Measurements from ENCODE around the gene PTPRN2. TPM values are rescaled to one million over a fixed set of nuclear protein-coding genes. Genes with fewer than 3 reads are reported as not detected.

Gene PTPRN2
- total and polyA plus RNA-seq, 9 of the 15 experiments (the other 6 are each of a cell fraction or from before 2014, with no cell fraction given): not detected

- WGBS (ENCODE audit: insufficient coverage, low coverage, missing lambda C conversion rate): 2% methylated on average over 12 of the region's 12 CpGs
Measured at GRCh38 chr7:158008267-158008666, 579.4 kb downstream of the PTPRN2 start.

DNA sequence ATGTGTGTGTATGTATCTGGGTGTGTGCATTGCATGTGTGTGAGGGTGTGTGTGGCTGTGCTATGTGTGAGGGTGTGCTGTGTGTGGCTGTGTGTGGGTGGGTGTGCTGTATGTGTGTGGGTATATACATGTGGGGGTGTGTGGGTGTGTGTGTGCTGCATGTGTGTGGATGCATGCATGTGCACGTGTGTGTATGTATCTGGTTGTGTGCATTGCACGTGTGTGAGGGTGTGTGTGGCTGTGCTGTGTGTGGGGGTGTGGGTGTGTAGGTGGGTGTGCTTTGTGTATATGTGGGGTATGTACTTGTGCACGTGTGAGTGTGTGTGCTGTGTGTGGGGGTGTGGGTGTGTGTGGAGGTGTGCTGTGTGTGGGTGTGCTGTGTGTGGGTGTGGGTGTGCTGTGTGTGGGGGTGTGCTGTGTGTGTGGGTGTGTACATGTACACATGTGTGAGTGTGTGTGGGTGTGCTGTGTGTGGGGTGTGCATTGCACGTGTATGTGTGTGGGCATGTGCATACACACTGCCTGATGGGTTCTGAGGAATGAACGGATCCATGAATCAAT lies 579.8 kb downstream of the PTPRN2 start:
- in situ Hi-C loops (cut with MboI) (no loop called here), intact Hi-C loops (cut with micrococcal nuclease) (no loop called here)
- H3K4me3 ChIP-seq: no peak overlapping the region
- no peaks in the 10 kb centered on the region for H3K9me1 ChIP-seq (ENCODE audit: control insufficient read depth, insufficient read depth, low read length)
- DNase-seq (ENCODE audit: extremely low read depth in 1 of 4, low spot score in 3 of 4): no peak
- no peaks in the 10 kb centered on the region for H4K20me1 ChIP-seq (replicated peaks; ENCODE audit: control insufficient read depth, insufficient read depth, low read length)
- peaks cover 0 to 4% of the 10 kb centered on the region in 2 experiments; a peak in 1 of 5 replicates for H3K4me1 ChIP-seq (replicated peaks in 1 of 2; ENCODE audit: control insufficient read depth in 2 of 2, insufficient read depth in 2 of 2, low read length in 2 of 2)
- peak; percentile 80 for TF ChIP-seq EGR1 (conservative IDR thresholded peaks at IDR 0.05)
- no peak for TF ChIP-seq XRCC3 (IDR thresholded peaks at IDR 0.05)
- no peaks in the 10 kb centered on the region for H3K9me3 ChIP-seq (replicated peaks; ENCODE audit: control insufficient read depth, insufficient read depth, low read depth, low read length)
- no peak overlapping the region for H3K27ac ChIP-seq (ENCODE audit: extremely low read depth, low read depth, low read length)
- ChIA-PET POLR2A (no interaction called here), CTCF (ENCODE audit: low intra/inter-chr PET ratio) (no interaction called here)
- 2% methylated on average over 5 of the region's 5 CpGs for WGBS (ENCODE audit: insufficient coverage, low coverage, missing lambda C conversion rate)
- H3K4me2 ChIP-seq (ENCODE audit: insufficient read depth, low read length): no peak overlapping the region
- no peak for ATAC-seq
- no peaks in the 10 kb centered on the region for H3K79me2 ChIP-seq (ENCODE audit: control insufficient read depth, insufficient read depth, low read length)
- peaks cover 29 to 72% of the 10 kb centered on the region in 2 experiments for H3K27me3 ChIP-seq (ENCODE audit: control insufficient read depth in 2 of 2, insufficient read depth in 2 of 2, low read length in 2 of 2)
- no peaks in the 10 kb centered on the region for H3K36me3 ChIP-seq (ENCODE audit: control insufficient read depth, insufficient read depth, low read length)
- no TSS peak for BruUV-seq (replicated peaks)
- FAIRE-seq: peak; percentile 29
- H3K9ac ChIP-seq (ENCODE audit: insufficient read depth in 1 of 2, low read depth in 2 of 2, low read length in 2 of 2): no peak overlapping the region
- H2AFZ ChIP-seq (ENCODE audit: low read depth, low read length): no peak overlapping the region

More at GRCh38 chr7:158008267-158008666, 579.4 kb downstream of the PTPRN2 start:
- POLR2A ChIA-PET: no interaction called here
- Histone ChIP-seq H4K20me1 (replicated peaks; ENCODE audit: control insufficient read depth, insufficient read depth, low read length) (no peaks in the 10 kb centered on the region), H3K36me3 (ENCODE audit: control insufficient read depth, insufficient read depth, low read length) (no peaks in the 10 kb centered on the region), H3K9ac (ENCODE audit: insufficient read depth in 1 of 2, low read depth in 2 of 2, low read length in 2 of 2) (no peak overlapping the region), H3K4me3 (no peak overlapping the region), H3K9me1 (ENCODE audit: control insufficient read depth, insufficient read depth, low read length) (no peaks in the 10 kb centered on the region), H3K4me2 (ENCODE audit: insufficient read depth, low read length) (no peak overlapping the region), H3K4me1 (replicated peaks in 1 of 2; ENCODE audit: control insufficient read depth in 2 of 2, insufficient read depth in 2 of 2, low read length in 2 of 2) (peaks cover 0 to 4% of the 10 kb centered on the region in 2 experiments; a peak in 1 of 5 replicates), H3K27me3 (ENCODE audit: control insufficient read depth in 2 of 2, insufficient read depth in 2 of 2, low read length in 2 of 2) (peaks cover 27 to 68% of the 10 kb centered on the region in 2 experiments), H3K9me3 (replicated peaks; ENCODE audit: control insufficient read depth, insufficient read depth, low read depth, low read length) (no peaks in the 10 kb centered on the region), H3K79me2 (ENCODE audit: control insufficient read depth, insufficient read depth, low read length) (no peaks in the 10 kb centered on the region), H2AFZ (ENCODE audit: low read depth, low read length) (no peak overlapping the region), H3K27ac (ENCODE audit: extremely low read depth, low read depth, low read length) (no peak overlapping the region)
- no TSS peak for BruUV-seq (replicated peaks)
- ATAC-seq: no peak
- FAIRE-seq: no peak
- CTCF ChIA-PET (ENCODE audit: low intra/inter-chr PET ratio): no interaction called here
- intact Hi-C loops (cut with micrococcal nuclease) (no loop called here), in situ Hi-C loops (cut with MboI) (no loop called here)
- DNase-seq (ENCODE audit: extremely low read depth in 1 of 4, low spot score in 3 of 4): no peak
- TF ChIP-seq TBP (optimal IDR thresholded peaks at IDR 0.05; ENCODE audit: low read depth, low read length) (no peak), NFIX (CRISPR knock-in tag; IDR thresholded peaks at IDR 0.05; ENCODE audit: low read depth) (no peak), POLR2H (tag; IDR thresholded peaks at IDR 0.05; ENCODE audit: low read depth) (no peak)
